ENCODE data around the gene CNP.
A peak's percentile ranks its signal among the peaks of the same experiment; 100 is the strongest.

CNP gene

DNA sequence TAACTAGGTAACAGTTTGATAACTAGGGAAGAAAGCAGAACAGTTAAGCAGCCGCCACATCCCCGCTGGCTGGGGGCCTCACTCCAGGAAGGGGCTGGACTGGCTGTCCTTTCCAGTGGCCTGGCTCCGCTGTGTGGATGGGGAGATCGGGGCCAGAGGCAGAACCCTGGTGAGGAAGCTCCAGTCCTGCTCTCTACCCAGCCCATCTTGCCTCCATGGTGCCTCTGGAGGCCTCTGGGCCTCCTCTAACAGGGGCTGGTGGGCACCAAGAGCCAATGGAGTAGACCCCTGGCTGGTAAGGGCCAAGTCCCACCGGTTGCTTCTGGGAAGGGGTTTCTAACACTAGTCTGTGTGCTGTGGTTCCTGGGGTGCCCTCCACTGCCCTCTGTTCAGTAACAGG, 8.1 kb downstream of the CNP start:
- Histone ChIP-seq H3K79me2 (ENCODE audit: control insufficient read depth, insufficient read depth, low read length, unreplicated experiment) (peaks cover 19% of the 10 kb centered on the region), H3K4me1 (ENCODE audit: control insufficient read depth, insufficient read depth, low read length, unreplicated experiment) (peaks cover 24% of the 10 kb centered on the region), H3K36me3 (ENCODE audit: insufficient read depth, low read length) (peaks cover 28% of the 10 kb centered on the region; the same call in 1 of the 2 replicates), H3K27me3 (ENCODE audit: insufficient read depth, low read length) (no peaks in the 10 kb centered on the region), H3K27ac (ENCODE audit: low read depth, low read length) (no peak overlapping the region), H3K4me3 (ENCODE audit: low read depth, low read length) (no peak overlapping the region), H2AFZ (ENCODE audit: low read length, unreplicated experiment) (no peak overlapping the region)

DNA sequence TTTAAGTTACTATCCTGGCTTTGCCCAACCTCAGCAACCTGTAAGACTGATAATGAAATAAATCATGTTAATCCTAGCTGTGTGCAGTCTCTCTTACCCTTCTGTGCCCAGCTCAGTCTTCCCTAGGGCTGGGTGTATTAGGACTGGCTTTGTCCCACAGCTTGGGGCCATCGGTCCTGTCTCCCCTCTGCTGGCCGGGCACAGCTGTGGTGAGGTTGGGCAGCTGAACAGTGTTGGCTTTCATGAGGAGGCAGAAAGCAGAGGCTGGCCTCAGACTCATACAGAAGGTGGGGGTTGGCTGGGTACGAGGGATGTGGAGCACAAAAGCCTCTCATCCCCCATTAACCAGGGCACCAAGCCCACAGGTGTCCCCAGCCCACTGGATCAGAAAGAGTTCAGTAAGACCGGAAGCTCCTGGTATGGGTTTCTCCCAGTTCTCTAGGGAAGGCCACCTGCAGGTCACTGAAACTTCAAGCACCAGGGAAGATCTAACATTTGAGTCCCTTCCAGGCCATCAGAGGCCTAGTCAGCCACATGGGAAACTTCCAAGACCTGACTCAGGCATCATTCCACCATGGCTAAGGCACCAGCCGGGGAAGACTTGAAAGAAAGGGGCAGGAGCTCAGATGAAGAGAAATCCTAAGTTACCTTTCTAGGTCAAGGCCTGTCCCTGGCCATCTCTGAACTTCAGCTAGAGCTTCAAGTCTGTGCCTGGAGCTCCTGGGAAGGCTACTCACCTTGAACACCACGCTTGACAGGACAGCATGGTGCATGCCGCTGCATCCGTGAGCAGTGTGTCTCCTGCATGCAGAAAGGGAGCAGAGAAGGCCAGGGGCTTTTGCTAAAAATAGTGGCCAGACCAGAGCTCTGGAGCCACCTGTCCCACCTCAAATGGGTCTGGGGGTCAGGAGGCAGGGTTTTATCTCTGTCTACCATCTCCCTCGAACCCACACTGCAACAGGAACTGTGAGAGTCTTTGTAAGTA, 8.8 kb downstream of the CNP start:
- no peak overlapping the region for H2AFZ ChIP-seq (ENCODE audit: low read length, unreplicated experiment)
- H3K4me1 ChIP-seq (ENCODE audit: control insufficient read depth, insufficient read depth, low read length, unreplicated experiment), result peaks cover 24% of the 10 kb centered on the region
- H3K27ac ChIP-seq (ENCODE audit: low read depth, low read length), result 0 out of 2 replicates have a peak overlapping the region, but pooled peaks have one; percentile 80
- no peak overlapping the region for H3K4me3 ChIP-seq (ENCODE audit: low read depth, low read length)
- peaks cover 31% of the 10 kb centered on the region for H3K36me3 ChIP-seq (ENCODE audit: insufficient read depth, low read length)
- peaks cover 14% of the 10 kb centered on the region for H3K79me2 ChIP-seq (ENCODE audit: control insufficient read depth, insufficient read depth, low read length, unreplicated experiment)
- H3K27me3 ChIP-seq (ENCODE audit: insufficient read depth, low read length), result no peaks in the 10 kb centered on the region

DNA sequence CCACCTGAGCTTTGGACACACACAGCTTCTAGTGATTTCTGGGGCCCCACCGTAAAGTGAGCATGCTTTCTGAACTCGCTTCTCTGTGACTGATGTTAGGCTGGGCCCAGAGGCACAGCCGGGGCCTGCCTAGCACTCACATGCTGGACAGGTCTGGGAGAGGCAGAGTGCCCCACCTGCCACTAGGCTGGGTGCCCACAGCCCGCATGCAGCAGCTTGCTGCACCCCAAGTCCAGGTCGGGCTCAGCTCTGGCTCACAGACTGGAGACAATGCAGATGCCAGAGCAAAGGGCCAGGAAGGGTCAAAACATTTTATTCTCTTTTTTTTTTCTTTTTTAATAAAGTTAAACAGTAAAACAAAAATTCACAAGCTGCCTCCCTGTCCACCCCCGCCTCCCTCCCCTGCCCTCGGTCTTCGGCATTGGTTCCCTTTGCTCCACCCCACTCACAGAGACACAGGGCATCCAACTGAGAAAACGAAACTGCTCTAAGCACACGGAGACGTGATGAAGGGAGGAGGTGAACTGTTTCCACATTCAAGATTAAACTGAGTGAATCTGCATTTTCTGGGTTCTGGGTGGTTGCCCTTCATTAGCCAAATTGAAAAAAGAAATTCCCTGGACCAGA, 9.7 kb downstream of the CNP start:
- peak overlapping the region; percentile 53 for H3K4me3 ChIP-seq (ENCODE audit: low read depth, low read length)
- H3K27ac ChIP-seq (ENCODE audit: low read depth, low read length), result peak overlapping the region; percentile 80
- peaks cover 16% of the 10 kb centered on the region for H3K4me1 ChIP-seq (ENCODE audit: control insufficient read depth, insufficient read depth, low read length, unreplicated experiment)
- H2AFZ ChIP-seq (ENCODE audit: low read length, unreplicated experiment), result no peak overlapping the region
- peaks cover 29% of the 10 kb centered on the region for H3K36me3 ChIP-seq (ENCODE audit: insufficient read depth, low read length)
- H3K27me3 ChIP-seq (ENCODE audit: insufficient read depth, low read length), result no peaks in the 10 kb centered on the region
- H3K79me2 ChIP-seq (ENCODE audit: control insufficient read depth, insufficient read depth, low read length, unreplicated experiment), result peaks cover 5% of the 10 kb centered on the region

DNA sequence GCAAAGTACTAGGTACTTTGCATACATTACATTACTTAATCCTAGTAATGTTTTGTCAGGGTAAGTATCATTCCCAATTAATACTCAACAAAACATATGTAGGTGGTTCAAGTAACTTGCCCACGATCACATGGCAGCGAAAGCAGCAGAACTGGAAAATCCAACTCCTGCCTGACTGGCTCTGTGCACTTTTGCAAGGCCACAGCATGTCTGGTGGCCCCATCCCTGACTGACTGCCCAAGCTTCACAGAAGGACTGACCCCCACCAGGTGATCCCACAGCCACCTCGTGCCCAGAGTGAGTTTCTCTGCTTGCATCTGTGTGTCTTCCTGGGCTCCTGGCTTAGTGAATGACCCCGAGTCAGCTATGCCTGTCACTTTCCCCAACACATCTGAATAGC, 11.4 kb downstream of the CNP start:
- H3K36me3 ChIP-seq (ENCODE audit: insufficient read depth, low read length), result peaks cover 25% of the 10 kb centered on the region
- peaks cover 16% of the 10 kb centered on the region for H3K4me1 ChIP-seq (ENCODE audit: control insufficient read depth, insufficient read depth, low read length, unreplicated experiment)
- H3K27ac ChIP-seq (ENCODE audit: low read depth, low read length), result no peak overlapping the region
- no peaks in the 10 kb centered on the region for H3K27me3 ChIP-seq (ENCODE audit: insufficient read depth, low read length)
- no peak overlapping the region for H2AFZ ChIP-seq (ENCODE audit: low read length, unreplicated experiment)
- no peak overlapping the region for H3K4me3 ChIP-seq (ENCODE audit: low read depth, low read length)
- H3K79me2 ChIP-seq (ENCODE audit: control insufficient read depth, insufficient read depth, low read length, unreplicated experiment), result no peaks in the 10 kb centered on the region

DNA sequence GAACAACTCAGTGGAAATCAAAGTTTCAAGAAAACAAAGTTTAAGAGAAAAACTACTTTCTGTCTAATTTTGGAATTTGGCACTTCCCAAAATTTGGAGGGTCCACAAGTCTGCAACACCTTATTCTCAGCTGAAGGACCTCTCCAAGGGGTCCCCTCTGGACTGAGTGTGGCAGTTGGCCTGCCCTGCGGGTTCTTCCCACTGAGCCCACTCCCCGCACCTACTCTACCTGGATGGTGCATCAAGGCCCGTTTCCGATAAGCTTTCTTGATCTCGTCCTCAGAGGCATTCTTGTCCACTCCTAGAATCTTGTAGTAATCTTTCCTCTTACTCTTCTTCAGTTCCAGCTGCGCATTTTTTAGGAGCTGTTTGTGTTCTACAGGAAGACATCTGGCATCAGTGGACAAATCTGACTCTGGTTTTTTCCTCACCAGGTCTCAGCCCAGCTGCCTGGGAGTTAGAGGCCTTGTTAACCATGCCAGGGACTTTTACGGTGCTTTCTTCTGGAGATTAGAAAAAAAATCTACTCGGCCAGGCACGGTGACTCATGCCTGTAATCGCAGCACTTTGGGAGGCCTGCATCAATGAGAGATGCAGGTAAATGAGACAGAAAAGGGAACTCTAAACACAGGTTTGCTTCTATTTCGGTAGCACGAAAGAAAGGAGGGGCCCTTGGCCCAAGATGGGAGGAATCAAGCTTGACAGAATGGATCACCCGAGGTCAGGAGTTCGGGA, 15.6 kb downstream of the CNP start:
- H3K36me3 ChIP-seq (ENCODE audit: insufficient read depth, low read length), result peaks cover 42% of the 10 kb centered on the region
- no peak overlapping the region for H2AFZ ChIP-seq (ENCODE audit: low read length, unreplicated experiment)
- no peak overlapping the region for H3K4me3 ChIP-seq (ENCODE audit: low read depth, low read length)
- no peaks in the 10 kb centered on the region for H3K27me3 ChIP-seq (ENCODE audit: insufficient read depth, low read length)
- no peak overlapping the region for H3K27ac ChIP-seq (ENCODE audit: low read depth, low read length)
- H3K79me2 ChIP-seq (ENCODE audit: control insufficient read depth, insufficient read depth, low read length, unreplicated experiment), result no peaks in the 10 kb centered on the region
- H3K4me1 ChIP-seq (ENCODE audit: control insufficient read depth, insufficient read depth, low read length, unreplicated experiment), result peaks cover 2% of the 10 kb centered on the region

DNA sequence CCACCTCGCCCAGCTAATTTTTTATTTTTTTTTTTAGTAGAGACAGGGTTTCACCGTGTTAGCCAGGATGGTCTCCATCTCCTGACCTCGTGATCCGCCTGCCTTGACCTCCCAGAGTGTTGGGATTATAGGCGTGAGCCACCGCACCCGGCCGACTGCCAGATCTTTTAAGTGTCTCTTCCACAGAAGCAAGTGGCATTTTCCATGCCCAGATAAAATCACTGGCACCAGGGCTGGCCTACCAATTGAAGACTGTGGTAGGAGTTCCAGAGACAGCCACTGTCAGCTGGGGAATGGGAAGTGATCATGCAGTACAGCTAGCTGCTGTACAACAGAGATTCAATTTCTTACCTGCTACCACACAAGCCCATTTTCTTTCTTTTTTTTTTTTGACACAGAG, 17.9 kb downstream of the CNP start:
- Histone ChIP-seq H3K79me2 (ENCODE audit: control insufficient read depth, insufficient read depth, low read length, unreplicated experiment) (peaks cover 2% of the 10 kb centered on the region), H3K27ac (ENCODE audit: low read depth, low read length) (no peak overlapping the region), H3K27me3 (ENCODE audit: insufficient read depth, low read length) (no peaks in the 10 kb centered on the region), H3K36me3 (ENCODE audit: insufficient read depth, low read length) (peaks cover 63% of the 10 kb centered on the region), H3K4me3 (ENCODE audit: low read depth, low read length) (no peak overlapping the region), H3K4me1 (ENCODE audit: control insufficient read depth, insufficient read depth, low read length, unreplicated experiment) (no peaks in the 10 kb centered on the region), H2AFZ (ENCODE audit: low read length, unreplicated experiment) (no peak overlapping the region)

DNA sequence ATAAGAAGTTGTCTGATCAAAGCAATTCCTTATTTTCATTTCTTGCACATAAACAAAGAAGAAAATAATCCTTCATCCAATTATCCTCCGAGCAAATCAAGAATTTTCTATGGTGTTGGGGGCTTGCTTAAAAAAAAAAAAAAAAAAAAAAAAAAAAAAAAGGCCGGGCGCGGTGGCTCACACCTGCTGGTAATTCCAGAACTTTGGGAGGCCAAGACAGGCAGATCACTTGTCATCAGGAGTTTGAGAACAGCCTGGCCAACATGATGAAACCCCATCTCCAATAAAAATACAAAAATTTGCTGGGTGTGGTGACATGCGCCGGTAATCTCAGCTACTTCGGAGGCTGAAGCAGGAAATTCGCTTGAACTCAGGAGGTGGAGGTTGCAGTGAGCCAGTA, 19.3 kb downstream of the CNP start:
- no peaks in the 10 kb centered on the region for H3K4me1 ChIP-seq (ENCODE audit: control insufficient read depth, insufficient read depth, low read length, unreplicated experiment)
- H3K36me3 ChIP-seq (ENCODE audit: insufficient read depth, low read length), result peaks cover 61% of the 10 kb centered on the region
- no peak overlapping the region for H2AFZ ChIP-seq (ENCODE audit: low read length, unreplicated experiment)
- no peak overlapping the region for H3K4me3 ChIP-seq (ENCODE audit: low read depth, low read length)
- no peaks in the 10 kb centered on the region for H3K27me3 ChIP-seq (ENCODE audit: insufficient read depth, low read length)
- H3K27ac ChIP-seq (ENCODE audit: low read depth, low read length), result no peak overlapping the region
- peaks cover 2% of the 10 kb centered on the region for H3K79me2 ChIP-seq (ENCODE audit: control insufficient read depth, insufficient read depth, low read length, unreplicated experiment)

DNA sequence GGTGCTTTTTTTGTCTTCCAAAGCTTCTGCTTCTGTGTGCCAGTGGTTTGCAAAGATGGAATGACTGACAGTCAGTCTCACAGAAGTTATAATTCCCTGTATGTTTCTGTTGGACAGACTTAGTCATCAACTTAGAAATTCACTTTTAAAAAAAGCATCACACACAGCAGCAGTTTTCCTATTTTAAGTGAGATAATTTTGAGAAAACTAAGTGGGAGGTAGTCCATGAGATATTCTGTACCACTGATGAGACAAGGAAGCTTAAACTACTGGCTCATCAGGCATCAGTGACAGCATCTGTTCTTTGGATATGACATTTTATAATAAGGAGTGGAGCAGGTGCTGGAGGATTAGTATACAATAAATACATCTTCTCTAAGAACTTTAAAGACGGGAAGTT, 20.0 kb downstream of the CNP start:
- no peak overlapping the region for H2AFZ ChIP-seq (ENCODE audit: low read length, unreplicated experiment)
- peaks cover 62% of the 10 kb centered on the region for H3K36me3 ChIP-seq (ENCODE audit: insufficient read depth, low read length)
- H3K4me3 ChIP-seq (ENCODE audit: low read depth, low read length), result no peak overlapping the region
- H3K79me2 ChIP-seq (ENCODE audit: control insufficient read depth, insufficient read depth, low read length, unreplicated experiment), result peaks cover 5% of the 10 kb centered on the region
- H3K4me1 ChIP-seq (ENCODE audit: control insufficient read depth, insufficient read depth, low read length, unreplicated experiment), result no peaks in the 10 kb centered on the region
- no peak overlapping the region for H3K27ac ChIP-seq (ENCODE audit: low read depth, low read length)
- no peaks in the 10 kb centered on the region for H3K27me3 ChIP-seq (ENCODE audit: insufficient read depth, low read length)

DNA sequence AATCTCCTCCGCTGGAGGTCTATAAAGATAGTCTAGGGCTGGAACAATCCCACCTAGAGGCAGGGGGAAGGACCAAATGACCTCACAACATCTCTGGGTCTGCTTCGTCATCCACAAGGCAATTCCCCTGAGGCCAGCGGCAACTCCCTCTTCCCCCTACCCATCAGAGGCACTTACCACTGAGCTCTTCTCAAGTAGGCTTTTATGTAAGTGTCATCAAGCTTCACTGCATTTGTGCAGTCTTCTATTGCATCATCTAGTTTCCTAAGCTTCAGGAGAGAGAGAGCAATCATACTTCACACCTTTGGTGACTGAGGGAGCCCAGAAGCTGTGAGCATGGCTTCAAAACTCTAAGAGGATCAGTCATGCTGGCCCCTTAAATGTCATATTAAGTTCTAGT, 21.0 kb downstream of the CNP start:
- Histone ChIP-seq H3K4me1 (ENCODE audit: control insufficient read depth, insufficient read depth, low read length, unreplicated experiment) (peaks cover 1% of the 10 kb centered on the region), H3K36me3 (ENCODE audit: insufficient read depth, low read length) (peaks cover 62% of the 10 kb centered on the region)

DNA sequence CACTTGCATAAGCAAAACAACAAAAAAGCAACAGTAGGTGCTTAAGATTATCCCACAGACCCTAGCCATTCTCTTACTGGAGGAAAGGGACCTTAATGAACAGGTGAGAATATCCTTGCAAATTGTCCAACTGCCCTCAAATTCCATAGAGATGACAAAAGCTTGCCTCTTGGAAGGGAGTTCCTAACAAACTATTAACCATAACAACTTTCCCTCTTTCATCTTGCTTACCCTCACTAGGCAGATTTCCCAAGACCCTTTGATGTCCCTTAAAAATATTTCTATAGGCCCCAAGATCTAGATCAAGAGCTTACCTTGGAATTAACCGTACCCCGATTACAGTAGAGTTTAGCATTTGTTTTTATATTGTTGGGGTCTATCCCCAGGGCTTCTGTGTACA, 21.8 kb downstream of the CNP start:
- no peak overlapping the region for H3K4me3 ChIP-seq (ENCODE audit: low read depth, low read length)

More for the DNA sequence above, 21.0 kb downstream of the CNP start:
- Histone ChIP-seq H3K4me3 (ENCODE audit: low read depth, low read length) (no peak overlapping the region), H3K27me3 (ENCODE audit: insufficient read depth, low read length) (no peaks in the 10 kb centered on the region), H3K79me2 (ENCODE audit: control insufficient read depth, insufficient read depth, low read length, unreplicated experiment) (peaks cover 5% of the 10 kb centered on the region), H3K27ac (ENCODE audit: low read depth, low read length) (no peak overlapping the region), H2AFZ (ENCODE audit: low read length, unreplicated experiment) (no peak overlapping the region)

More for the DNA sequence above, 21.8 kb downstream of the CNP start:
- Histone ChIP-seq H3K79me2 (ENCODE audit: control insufficient read depth, insufficient read depth, low read length, unreplicated experiment) (peaks cover 10% of the 10 kb centered on the region), H3K4me1 (ENCODE audit: control insufficient read depth, insufficient read depth, low read length, unreplicated experiment) (peaks cover 5% of the 10 kb centered on the region), H3K36me3 (ENCODE audit: insufficient read depth, low read length) (peaks cover 64% of the 10 kb centered on the region), H3K27me3 (ENCODE audit: insufficient read depth, low read length) (no peaks in the 10 kb centered on the region), H2AFZ (ENCODE audit: low read length, unreplicated experiment) (no peak overlapping the region), H3K27ac (ENCODE audit: low read depth, low read length) (no peak overlapping the region)
